ENCODE measurements around the gene TMED6. TPM values are rescaled to one million over a fixed set of nuclear protein-coding genes. Genes with fewer than 3 reads are reported as not detected.
"Not testable (repeated sequence)": the region's sequence is repeated elsewhere in the genome, so short reads cannot be mapped to it uniquely, and the experiment has no call there.

TMED6 gene
- polyA plus RNA-seq, 5 donors: 2.3 to 4.4 (median 4.0) TPM

GRCh38 chr16:69363281-69363717 is 11.7 kb upstream of the TMED6 start:
- DNase-seq: no peak

GRCh38 chr16:69360070-69360469 is 8.5 kb upstream of the TMED6 start:
- DNase-seq: not testable (repeated sequence)

DNA sequence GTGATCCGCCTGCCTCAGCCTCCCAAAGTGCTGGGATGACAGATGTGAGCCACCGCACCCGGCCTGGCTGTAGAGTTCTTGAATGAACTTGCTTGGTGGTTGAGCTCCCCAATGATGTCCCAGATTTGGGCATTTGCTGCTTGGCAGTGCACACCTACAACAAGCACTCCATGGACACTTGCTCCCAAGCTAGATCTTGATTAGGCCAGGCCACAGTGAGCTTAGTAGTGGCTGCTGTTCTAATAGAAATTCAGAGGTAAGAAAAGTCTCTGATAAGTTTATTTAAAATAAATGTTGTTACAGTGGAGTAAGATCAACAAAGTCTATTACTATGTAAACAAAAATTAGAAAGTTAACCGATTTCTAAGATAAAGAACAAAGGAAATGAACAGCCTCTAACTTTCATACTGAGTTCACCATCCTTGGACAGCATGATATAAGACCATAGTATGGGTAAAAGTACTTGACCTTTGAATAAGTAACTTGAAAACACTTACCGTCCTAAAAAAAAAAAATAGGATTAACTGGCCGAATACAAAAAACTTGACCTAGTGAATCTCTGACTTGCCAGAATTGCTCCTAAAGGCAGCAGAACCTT is 951 bp downstream of the TMED6 start:
- DNase-seq: no peak

DNA sequence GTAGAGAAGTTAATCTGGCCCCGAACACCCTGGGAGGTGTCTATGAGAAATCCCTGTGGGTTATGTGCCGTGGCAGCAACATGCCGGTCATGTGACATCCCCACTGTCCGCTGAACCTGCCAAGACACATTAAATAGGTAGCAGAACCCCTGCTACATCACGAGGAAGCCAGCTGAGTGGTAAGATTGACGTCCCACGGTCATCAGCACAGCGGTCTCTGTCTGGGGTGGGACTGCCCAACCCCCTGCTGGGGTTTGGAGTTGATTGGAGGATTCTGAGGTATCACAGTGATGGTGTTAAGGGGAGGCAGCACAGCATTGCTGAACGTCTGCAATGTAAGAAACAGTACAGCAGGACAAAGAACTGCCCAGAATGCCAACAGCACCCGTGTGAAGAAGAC is 2.0 kb downstream of the TMED6 start:
- DNase-seq: no peak

- DNase-seq: no peak
Observed at GRCh38 chr16:69348222-69348621, 3.4 kb downstream of the TMED6 start.

DNA sequence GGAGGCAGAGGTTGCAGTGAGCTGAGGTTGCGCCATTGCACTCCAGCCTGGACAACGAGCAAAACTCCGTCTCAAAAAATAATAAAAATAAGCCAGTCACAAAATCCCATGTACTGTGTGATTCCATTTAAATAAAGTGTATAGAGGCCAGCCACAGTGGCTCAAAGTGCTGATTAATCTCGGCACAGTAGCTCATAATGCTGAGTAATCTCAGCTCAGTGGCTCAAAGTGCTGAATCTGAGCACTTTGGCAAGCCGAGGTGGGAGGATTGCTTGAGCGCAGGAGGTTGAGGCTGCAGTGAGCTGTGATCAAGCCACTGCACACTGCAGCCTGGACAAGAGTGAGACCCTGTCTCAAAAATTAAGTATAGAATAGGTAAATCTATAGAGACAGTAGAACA is 4.9 kb downstream of the TMED6 start:
- no peak for DNase-seq

DNA sequence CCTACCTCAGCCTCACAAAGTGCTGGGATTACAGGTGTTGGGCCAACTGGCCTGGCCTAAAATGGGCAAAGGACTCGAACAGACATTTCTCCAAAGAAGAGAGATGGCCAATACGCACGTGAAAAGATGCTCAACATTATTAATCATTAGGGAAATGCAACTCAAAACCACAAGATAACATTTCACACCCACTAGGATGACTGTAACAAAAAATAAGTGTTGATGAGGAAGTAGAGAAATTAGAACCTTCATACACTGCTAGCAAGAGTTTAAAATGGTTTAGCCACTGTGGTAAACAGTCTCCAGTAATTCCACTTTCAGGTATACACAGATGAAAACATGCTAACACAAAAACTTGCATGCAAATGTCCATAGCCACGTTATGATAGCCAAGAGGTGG is 5.7 kb downstream of the TMED6 start:
- DNase-seq: no peak

GRCh38 chr16:69344171-69344570 is 7.4 kb downstream of the TMED6 start:
- no peak for DNase-seq

- no peak for DNase-seq
Observed at GRCh38 chr16:69340095-69340644, 11.4 kb downstream of the TMED6 start.

- peak; percentile 93 to 95 for DNase-seq
Observed at GRCh38 chr16:69339289-69340094, 12.1 kb downstream of the TMED6 start, which contains the start of the genes COG8 and NIP7. COG8 (minus strand) TSS chr16:69339564; CDS start chr16:69339552, 12 bp downstream. NIP7 (plus strand) TSS chr16:69339772; CDS start chr16:69339830, 58 bp downstream.

DNA sequence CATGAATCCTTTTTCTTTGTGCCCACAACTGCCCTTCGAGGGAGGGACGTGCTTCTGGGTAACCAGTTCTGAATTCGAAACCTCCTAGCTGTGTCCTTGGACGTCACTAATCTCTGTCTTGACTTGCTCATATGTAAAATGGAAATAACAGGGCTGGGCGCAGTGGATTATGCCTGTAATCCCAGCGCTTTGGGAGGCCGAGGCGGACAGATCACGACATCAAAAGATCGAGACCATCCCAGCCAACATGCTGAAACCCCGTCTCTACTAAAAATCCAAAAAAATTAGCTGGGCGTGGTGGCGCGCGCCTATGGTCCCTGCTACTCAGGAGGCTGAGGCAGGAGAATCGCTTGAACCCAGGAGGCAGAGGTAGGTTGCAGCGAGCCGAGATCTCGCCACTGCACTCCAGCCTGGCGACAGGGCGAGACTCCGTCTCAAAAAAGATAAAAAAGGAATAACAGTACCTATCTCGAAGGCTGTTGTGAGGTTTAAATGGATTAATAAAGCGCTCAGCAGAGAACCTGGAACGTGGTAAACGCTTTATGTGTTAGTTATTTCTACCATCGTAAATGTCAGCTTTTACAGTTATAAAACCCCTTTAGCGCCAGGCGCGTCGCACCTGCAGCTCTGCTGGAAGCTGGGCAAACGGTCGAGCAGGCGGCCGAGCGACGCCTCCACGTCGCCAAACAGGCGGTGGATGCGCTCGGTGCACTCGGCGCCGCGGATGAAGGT is 12.9 kb downstream of the TMED6 start:
- DNase-seq: no peak

- no peak for DNase-seq
Observed at GRCh38 chr16:69334696-69335095, 16.9 kb downstream of the TMED6 start.

DNA sequence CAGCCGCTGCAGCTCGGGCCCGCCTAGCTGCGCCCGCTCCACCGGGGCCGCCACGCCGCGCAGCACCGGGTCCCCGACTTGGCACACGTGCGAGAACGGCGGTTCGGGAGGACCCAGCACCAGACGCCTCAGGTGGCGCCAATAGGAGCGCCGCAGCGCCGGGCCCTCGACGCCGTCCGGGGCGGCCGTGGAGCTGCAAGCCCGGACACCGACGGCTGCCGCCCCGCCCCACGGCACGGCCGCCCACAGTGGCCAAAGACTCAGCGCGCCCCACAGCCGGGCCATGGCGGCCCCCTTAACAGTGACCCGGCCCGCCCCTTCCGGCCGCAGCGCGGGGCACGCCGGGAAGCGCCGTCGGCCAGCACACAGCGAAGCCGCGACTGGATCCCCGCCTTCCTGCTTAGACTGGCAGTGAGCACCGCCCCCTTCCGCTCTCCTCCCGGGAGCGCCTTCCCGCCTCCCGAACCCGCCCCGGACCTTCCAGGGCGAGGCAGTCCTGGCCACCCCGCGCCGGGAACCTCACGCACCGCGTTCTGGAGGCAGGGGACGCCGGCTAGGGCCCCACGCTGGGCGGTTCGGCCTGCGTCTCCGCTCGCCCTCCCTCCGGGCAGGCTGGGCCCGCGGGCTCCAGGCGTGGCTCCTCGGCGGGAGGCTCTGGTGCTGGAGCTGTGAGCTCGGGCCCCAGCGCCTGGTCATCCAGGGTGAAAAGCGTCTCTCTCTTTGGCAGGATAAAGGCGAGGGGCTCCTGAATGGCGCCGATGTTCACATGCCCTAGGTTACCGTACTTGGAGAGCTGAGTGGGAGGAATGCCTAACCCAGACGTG is 21.1 kb downstream of the TMED6 start, which contains the start of gene PDF:
PDF (minus strand) TSS at position 303 of the 824 bp plus-strand sequence; CDS start at position 285, 18 bp downstream.
- DNase-seq: peak; percentile 88 to 90

- no peak for DNase-seq
Observed at GRCh38 chr16:69329369-69330285, 22.0 kb downstream of the TMED6 start.

GRCh38 chr16:69328854-69329316 is 22.7 kb downstream of the TMED6 start:
- no peak for DNase-seq

- no peak for DNase-seq
Observed at GRCh38 chr16:69327585-69328310, 23.8 kb downstream of the TMED6 start.

GRCh38 chr16:69326172-69326873 is 25.3 kb downstream of the TMED6 start:
- DNase-seq: no peak

DNA sequence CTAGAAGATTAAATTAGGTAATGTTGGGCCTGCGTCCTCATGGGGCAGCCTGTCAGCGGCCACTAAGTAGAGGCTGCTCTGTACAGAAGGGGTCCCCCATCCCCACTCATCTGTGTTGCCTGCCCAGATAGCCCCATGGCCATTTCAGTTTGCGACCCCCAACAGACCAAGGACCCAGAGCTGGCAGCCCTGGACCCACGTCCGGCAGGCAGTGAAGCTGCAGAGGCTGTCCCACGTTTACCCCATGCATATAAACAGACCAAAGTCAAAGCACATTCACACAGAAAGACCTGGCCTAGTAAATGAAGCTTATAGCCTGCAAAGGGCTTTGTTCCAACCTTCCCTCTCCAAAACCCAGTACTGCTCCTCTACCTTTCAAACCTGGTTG is 25.8 kb downstream of the TMED6 start:
- DNase-seq: no peak

All from right lung (tissue), 5 donors.